IPS DF 6.9 (cell line): ENCODE measurements around the gene MPI.
"Not testable (repeated sequence)": the region's sequence is repeated elsewhere in the genome, so short reads cannot be mapped to it uniquely, and the experiment has no call there.

Experiments used
- DNase-seq: peaks from one replicate; pipeline ENCODE4 v3.0.0-alpha.2; 2013; ENCODE audit warnings: low read depth, low spot score
- H3K27ac ChIP-seq: one replicate; pipeline ENCODE4 v1.5.1; 2013; ENCODE audit warnings: low read length, control low read depth
- H3K27me3 ChIP-seq: 2 replicates; pipeline ENCODE4 v1.6.1; 2013; ENCODE audit warnings: mild to moderate bottlenecking, low read length; ENCODE audit not compliant: control insufficient read depth, insufficient read depth
- H3K36me3 ChIP-seq: 2 replicates; pipeline ENCODE4 v1.6.1; 2013; ENCODE audit warnings: low read length; ENCODE audit not compliant: control insufficient read depth, insufficient read depth
- H3K4me1 ChIP-seq: 2 replicates; pipeline ENCODE4 v1.6.1; 2013; ENCODE audit warnings: low read length; ENCODE audit not compliant: control insufficient read depth, insufficient read depth
- H3K4me3 ChIP-seq: 2 replicates; pipeline ENCODE4 v1.5.1; 2013; ENCODE audit warnings: mild to moderate bottlenecking, low read length
- H3K9me3 ChIP-seq: 2 replicates; pipeline ENCODE4 v1.6.1; 2013; ENCODE audit warnings: low read length, inconsistent platforms; ENCODE audit not compliant: control insufficient read depth, insufficient read depth
- WGBS: extraction: QIAGEN DNeasy Blood & Tissue Kit; methylation state at CpG from one replicate; pipeline ENCODE4 v1.1.7; 2013; ENCODE audit warnings: mixed read lengths, missing lambda C conversion rate; ENCODE audit not compliant: insufficient read length, insufficient coverage; 5-methylcytosine and 5-hydroxymethylcytosine counted together

MPI gene

GRCh38 chr15:74890665-74890960 lies 771 bp downstream of the MPI start:
- Histone ChIP-seq H3K27me3 (no peaks in the 10 kb centered on the region), H3K27ac (no peak overlapping the region), H3K4me1 (peaks cover 2% of the 10 kb centered on the region; the same call in 1 of the 2 replicates), H3K4me3 (peak overlapping the region; percentile 91; the same call in 1 of the 2 replicates), H3K36me3 (peaks cover 6% of the 10 kb centered on the region; the same call in 1 of the 2 replicates), H3K9me3 (no peaks in the 10 kb centered on the region)
- DNase-seq, result no peak
- no CpG with 5 or more reads among the region's 1 CpG for WGBS

GRCh38 chr15:74891469-74891868 lies 1.6 kb downstream of the MPI start:
- Histone ChIP-seq H3K27ac (no peak overlapping the region), H3K9me3 (no peaks in the 10 kb centered on the region), H3K4me3 (no peak overlapping the region), H3K36me3 (peaks cover 6% of the 10 kb centered on the region; the same call in 1 of the 2 replicates), H3K4me1 (peaks cover 2% of the 10 kb centered on the region; the same call in 1 of the 2 replicates), H3K27me3 (no peaks in the 10 kb centered on the region)
- no peak for DNase-seq
- no CpG with 5 or more reads among the region's 3 CpGs for WGBS

- Histone ChIP-seq H3K27ac (no peak overlapping the region), H3K36me3 (peaks cover 9% of the 10 kb centered on the region), H3K27me3 (no peaks in the 10 kb centered on the region), H3K4me1 (peaks cover 2% of the 10 kb centered on the region; the same call in 1 of the 2 replicates), H3K4me3 (no peak overlapping the region), H3K9me3 (no peaks in the 10 kb centered on the region)
- WGBS, result no CpG with 5 or more reads among the region's 3 CpGs
- no peak for DNase-seq
Observed at GRCh38 chr15:74892313-74892712, 2.5 kb downstream of the MPI start.

- peaks cover 2% of the 10 kb centered on the region; the same call in 1 of the 2 replicates for H3K4me1 ChIP-seq
- WGBS, result no CpG with 5 or more reads among the region's 2 CpGs
- no peak for DNase-seq
Observed at GRCh38 chr15:74892931-74893330, 3.1 kb downstream of the MPI start.

GRCh38 chr15:74893627-74894026 lies 3.8 kb downstream of the MPI start:
- WGBS, result no CpG with 5 or more reads among the region's 3 CpGs
- H3K9me3 ChIP-seq, result no peaks in the 10 kb centered on the region
- H3K27ac ChIP-seq, result no peak overlapping the region
- H3K4me1 ChIP-seq, result peaks cover 2% of the 10 kb centered on the region; the same call in 1 of the 2 replicates
- peaks cover 9% of the 10 kb centered on the region for H3K36me3 ChIP-seq
- no peaks in the 10 kb centered on the region for H3K27me3 ChIP-seq
- no peak overlapping the region for H3K4me3 ChIP-seq
- no peak for DNase-seq

More at GRCh38 chr15:74892931-74893330, 3.1 kb downstream of the MPI start:
- H3K36me3 ChIP-seq, result peaks cover 9% of the 10 kb centered on the region
- no peak overlapping the region for H3K27ac ChIP-seq
- H3K27me3 ChIP-seq, result no peaks in the 10 kb centered on the region
- H3K4me3 ChIP-seq, result no peak overlapping the region
- no peaks in the 10 kb centered on the region for H3K9me3 ChIP-seq

GRCh38 chr15:74894383-74894782 lies 4.5 kb downstream of the MPI start:
- H3K9me3 ChIP-seq, H3K27ac ChIP-seq: not testable (repeated sequence)
- WGBS, result no CpG with 5 or more reads among the region's 7 CpGs

GRCh38 chr15:74895830-74896229 lies 6.0 kb downstream of the MPI start:
- no peak overlapping the region for H3K4me3 ChIP-seq
- H3K27ac ChIP-seq, result no peak overlapping the region
- WGBS, result no CpG with 5 or more reads among the region's 6 CpGs
- no peaks in the 10 kb centered on the region for H3K27me3 ChIP-seq
- H3K36me3 ChIP-seq, result peaks cover 18% of the 10 kb centered on the region
- DNase-seq, result no peak
- H3K9me3 ChIP-seq, result no peaks in the 10 kb centered on the region
- no peaks in the 10 kb centered on the region for H3K4me1 ChIP-seq

More at GRCh38 chr15:74894383-74894782, 4.5 kb downstream of the MPI start:
- not testable (repeated sequence) for H3K27me3 ChIP-seq, DNase-seq, H3K4me3 ChIP-seq, H3K4me1 ChIP-seq
- peaks cover 11% of the 10 kb centered on the region for H3K36me3 ChIP-seq

- no peak for DNase-seq
- no peak overlapping the region for H3K4me3 ChIP-seq
- no peaks in the 10 kb centered on the region for H3K9me3 ChIP-seq
- H3K4me1 ChIP-seq, result no peaks in the 10 kb centered on the region; the same call in 1 of the 2 replicates
- no peaks in the 10 kb centered on the region for H3K27me3 ChIP-seq
- no CpG with 5 or more reads among the region's 3 CpGs for WGBS
- H3K27ac ChIP-seq, result no peak overlapping the region
- H3K36me3 ChIP-seq, result peaks cover 16% of the 10 kb centered on the region
Observed at GRCh38 chr15:74896316-74896715, 6.5 kb downstream of the MPI start.

- WGBS, result no CpG with 5 or more reads among the region's 6 CpGs
- H3K36me3 ChIP-seq, result peaks cover 13% of the 10 kb centered on the region
Observed at GRCh38 chr15:74897300-74897701, 7.5 kb downstream of the MPI start.

GRCh38 chr15:74901612-74902063 lies 11.8 kb downstream of the MPI start:
- no peaks in the 10 kb centered on the region for H3K27me3 ChIP-seq
- WGBS, result no CpG with 5 or more reads among the region's 5 CpGs
- H3K36me3 ChIP-seq, result peaks cover 26% of the 10 kb centered on the region
- no peak for DNase-seq
- no peak overlapping the region for H3K27ac ChIP-seq
- H3K4me3 ChIP-seq, result no peak overlapping the region
- no peaks in the 10 kb centered on the region for H3K9me3 ChIP-seq
- H3K4me1 ChIP-seq, result no peaks in the 10 kb centered on the region; the same call in 1 of the 2 replicates

More at GRCh38 chr15:74897300-74897701, 7.5 kb downstream of the MPI start:
- no peak for DNase-seq
- no peaks in the 10 kb centered on the region for H3K27me3 ChIP-seq
- H3K4me3 ChIP-seq, result no peak overlapping the region
- no peak overlapping the region for H3K27ac ChIP-seq
- no peaks in the 10 kb centered on the region for H3K9me3 ChIP-seq
- H3K4me1 ChIP-seq, result no peaks in the 10 kb centered on the region; the same call in 1 of the 2 replicates
